Measurements from ENCODE around the gene PTPRG.

The PTPRG gene

DNA sequence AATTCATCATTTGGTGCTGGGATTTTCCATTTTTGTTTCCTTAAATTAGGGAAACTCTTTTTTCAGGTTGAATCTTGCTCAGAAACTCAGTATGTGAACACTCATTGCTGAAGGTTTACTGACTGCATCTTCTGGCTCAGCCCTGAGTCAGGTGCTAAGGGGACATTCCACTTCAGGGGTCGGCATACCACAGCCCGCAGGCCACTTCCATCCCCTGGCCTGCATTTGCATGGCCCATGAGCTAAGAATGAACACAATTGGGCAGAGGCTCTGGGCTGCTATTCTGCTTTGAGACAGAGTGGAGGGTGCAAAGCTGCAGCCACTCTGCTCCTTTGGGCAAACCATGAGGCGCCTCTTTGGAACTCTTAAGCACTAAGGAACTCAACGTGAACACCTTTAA is 647.0 kb downstream of the PTPRG start:
- DNase-seq, result no peak

DNA sequence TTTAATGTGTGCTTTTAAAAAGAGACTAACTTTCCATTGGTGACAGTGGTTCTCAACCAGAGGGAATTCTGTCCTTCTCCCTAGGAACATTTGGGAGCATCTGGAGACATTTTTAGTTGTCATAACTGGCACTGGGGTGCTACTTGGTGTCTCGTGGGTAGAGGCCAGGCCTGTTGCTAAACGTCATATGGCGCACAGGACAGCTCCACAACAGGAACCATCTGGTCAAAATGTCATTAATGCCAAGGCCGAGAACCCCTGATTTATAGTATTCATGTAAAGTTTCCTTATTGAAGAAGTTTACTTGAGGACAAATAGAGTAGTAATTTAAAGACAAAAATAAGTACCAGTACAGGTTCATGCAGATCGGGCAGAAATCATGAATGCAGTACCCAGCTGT is 647.7 kb downstream of the PTPRG start:
- no peak for DNase-seq

GRCh38 chr3:62210011-62210410 is 648.6 kb downstream of the PTPRG start:
- no peak for DNase-seq

GRCh38 chr3:62211675-62212429 is 650.5 kb downstream of the PTPRG start:
- peak; percentile 22 for DNase-seq

DNA sequence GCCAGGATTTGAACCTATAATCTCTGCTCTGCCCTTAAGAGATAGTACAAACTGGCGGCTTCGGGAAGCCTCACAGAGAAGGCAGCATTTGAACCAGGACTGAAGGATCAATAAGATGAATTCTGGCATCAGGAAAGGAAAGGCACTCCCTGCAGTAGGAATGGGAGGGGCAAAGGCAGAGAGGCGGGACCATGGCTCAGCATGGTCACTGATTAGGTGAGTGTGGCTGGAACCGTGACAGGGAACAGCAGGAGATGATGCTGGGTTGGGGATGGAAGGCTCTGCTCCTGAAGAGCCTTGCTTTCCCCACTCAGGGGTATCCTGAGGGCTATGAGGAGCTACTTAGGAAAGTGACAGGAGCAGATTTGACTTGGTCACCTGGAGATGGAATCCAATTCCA is 653.5 kb downstream of the PTPRG start:
- no peak for DNase-seq

- no peak for DNase-seq
Measured at GRCh38 chr3:62220616-62221015, 659.2 kb downstream of the PTPRG start.

DNA sequence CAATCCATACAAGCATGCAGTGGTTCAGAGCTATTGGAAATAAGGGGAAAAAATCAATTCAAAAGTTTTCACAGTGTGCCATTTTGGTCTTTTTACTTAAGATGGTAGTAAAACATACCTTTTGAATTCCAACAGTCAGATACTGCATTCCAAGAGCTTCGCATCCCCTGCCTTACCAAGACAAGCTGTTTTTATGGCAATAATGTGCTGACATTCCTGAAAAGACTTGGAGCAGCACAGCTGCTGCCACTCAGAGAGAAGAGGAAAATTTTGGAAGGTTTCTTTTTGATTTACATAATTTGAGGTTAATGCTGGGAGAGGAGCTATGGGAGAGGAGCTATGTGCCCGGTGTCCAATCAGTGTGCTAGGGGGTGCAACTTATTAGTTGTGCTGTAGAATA is 663.7 kb downstream of the PTPRG start:
- no peak for DNase-seq

DNA sequence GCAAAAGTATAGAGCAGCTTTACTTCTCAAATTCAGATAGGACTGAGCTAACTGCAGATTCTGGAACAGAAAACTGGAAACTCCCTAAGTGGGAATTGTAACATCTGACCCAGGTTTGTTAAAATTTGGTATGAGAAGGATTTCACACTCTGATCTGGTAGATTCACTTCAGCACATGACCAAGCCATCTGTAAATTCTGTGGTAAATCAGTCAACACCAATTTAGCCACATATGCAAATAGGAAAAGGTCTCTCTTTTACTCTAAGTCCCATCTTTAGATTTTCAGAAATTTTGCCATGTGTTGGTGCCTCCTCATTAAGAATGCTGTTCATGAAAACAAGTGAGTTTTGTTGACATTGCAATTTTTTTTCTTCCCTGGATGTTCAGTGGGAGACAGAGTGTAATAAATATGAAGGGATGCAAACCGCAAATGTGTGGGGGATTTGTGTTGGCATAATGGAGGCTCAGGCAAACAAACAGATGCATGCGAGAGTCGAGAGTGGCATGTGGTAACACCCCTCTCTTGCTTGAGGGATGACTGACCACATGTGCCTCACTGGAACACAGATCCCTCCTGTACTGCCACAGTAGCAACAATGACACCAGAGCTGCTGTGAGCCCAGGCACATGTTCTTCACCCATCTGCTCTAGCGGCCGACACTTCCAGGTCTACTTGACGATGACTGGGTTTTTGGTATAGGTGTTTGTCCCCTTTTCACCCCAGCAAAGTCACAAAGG is 665.4 kb downstream of the PTPRG start:
- DNase-seq, result no peak

- DNase-seq, result no peak
Measured at GRCh38 chr3:62228467-62228866, 667.1 kb downstream of the PTPRG start.

GRCh38 chr3:62229211-62229610 is 667.8 kb downstream of the PTPRG start:
- DNase-seq, result no peak

- DNase-seq, result no peak
Measured at GRCh38 chr3:62229908-62230307, 668.5 kb downstream of the PTPRG start.

GRCh38 chr3:62233065-62233464 is 671.7 kb downstream of the PTPRG start:
- no peak for DNase-seq

DNA sequence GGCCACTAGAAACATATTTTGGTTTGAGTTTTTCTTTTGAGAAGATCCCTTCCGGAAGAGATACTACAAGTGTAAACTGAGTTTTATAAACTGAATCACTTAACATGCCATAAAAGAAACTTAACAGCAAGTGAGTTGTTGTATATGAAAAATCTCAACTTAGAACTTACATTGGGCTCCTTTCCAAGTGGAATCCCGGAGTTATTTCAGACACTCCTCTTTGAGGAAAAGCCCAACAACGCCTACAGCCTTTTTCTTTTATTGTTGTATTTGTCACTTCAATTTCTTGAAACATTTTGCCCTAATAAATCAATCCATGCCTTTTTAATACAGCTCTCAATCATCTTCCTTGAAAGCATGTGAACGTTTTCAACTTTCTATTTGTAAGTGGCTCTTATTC is 674.6 kb downstream of the PTPRG start:
- DNase-seq, result no peak

DNA sequence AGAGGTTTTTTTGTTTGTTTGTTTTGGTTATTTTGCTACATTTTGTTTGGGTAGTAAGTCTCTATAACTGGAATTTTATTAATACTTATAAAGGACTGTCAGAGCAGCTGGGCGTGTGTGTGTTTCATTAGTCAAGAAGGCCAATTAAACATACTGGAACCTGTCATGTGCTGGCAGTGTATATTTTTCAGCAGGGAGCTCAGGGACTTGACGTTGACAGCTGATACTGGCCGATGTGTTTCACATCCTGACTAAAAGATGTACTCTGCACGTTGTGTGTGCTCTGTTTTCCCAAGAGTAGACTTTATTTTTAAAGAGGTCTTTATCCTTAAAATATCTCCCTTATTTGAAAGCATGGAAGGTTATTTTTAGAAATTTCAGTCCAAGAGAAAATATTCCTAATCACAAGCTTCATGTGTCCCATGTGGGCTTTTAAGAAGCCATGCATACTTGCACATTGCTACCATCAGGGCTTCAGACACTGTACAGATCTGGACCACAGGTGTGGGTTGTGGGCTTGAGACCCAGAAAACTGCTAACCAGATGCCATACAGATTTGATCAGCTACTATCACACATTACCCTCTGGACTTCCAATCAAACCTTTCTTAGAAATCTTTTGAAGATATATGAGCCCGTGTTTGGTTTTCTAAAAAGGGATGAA is 676.0 kb downstream of the PTPRG start:
- DNase-seq, result no peak

DNA sequence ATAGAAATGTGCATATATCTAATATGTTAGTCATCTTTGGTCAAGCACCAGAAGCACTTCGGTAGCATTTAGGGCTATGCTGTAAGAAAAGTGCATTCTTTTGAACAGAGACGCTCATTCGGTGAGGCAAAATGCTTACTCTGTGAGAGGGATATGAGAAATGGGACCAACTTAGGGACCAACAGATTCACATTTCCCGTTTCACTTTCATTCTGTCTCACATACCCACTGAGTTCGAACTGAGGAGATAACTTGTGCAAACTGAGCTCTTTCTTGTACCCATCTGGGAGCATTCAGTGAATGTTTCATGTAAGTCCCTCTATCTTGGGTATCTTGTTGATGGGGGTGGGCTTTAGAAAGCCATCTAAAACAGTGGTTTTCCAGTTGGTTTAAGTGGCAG is 676.6 kb downstream of the PTPRG start:
- no peak for DNase-seq

- no peak for DNase-seq
Measured at GRCh38 chr3:62238431-62238830, 677.1 kb downstream of the PTPRG start.

DNA sequence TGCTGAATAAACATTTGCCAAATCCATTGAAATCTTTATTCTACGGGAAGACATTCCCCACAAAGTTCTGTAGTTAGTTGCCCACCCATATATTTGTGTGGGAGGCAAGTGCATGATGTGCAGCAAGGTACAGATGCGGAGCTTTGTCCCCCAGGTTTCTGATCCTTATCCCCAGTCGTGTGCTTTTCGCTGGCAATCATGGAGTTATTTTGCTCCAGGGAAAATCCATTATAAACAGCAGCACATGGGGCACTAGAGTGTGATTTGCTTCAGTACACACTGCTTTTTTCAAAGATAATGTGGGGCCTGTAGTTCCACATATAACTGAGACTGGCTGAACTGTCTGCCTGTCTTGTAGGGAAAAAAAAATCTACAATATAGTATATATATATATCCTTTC is 679.9 kb downstream of the PTPRG start:
- DNase-seq, result no peak

GRCh38 chr3:62242831-62243509 is 681.6 kb downstream of the PTPRG start:
- DNase-seq, result no peak

DNA sequence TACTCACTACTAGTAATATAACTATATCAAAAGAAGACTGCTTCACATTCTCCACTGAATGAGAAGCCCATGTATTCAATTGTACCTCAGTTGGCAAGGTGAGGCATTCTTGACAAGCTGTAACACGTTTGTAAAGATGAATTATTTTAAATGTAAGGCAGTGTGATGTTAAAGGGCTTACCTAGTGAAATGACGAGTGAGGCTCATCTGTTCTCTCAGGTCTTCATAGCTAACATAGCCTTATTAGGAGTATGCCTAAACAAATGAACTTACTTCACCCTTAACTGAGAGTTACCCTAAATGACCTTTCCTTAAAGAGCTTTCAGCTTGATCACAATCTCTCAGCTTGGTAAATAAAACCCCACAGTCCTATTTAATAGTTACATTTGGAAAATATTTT is 684.7 kb downstream of the PTPRG start:
- DNase-seq, result no peak

- no peak for DNase-seq
Measured at GRCh38 chr3:62246985-62247384, 685.6 kb downstream of the PTPRG start.

- DNase-seq, result no peak
Measured at GRCh38 chr3:62248734-62249483, 687.5 kb downstream of the PTPRG start.

GRCh38 chr3:62249484-62249776 is 688.1 kb downstream of the PTPRG start:
- no peak for DNase-seq

All from NCI-H774 (cell line).